Measurements from ENCODE around the gene TSBP1. TPM values are rescaled to one million over a fixed set of nuclear protein-coding genes. Genes with fewer than 3 reads are reported as not detected.
A peak's percentile ranks its signal among the peaks of the same experiment; 100 is the strongest.

TSBP1 gene
- total and polyA plus RNA-seq, 2 of the 8 experiments (the other 6 are each of a cell fraction or from before 2014, with no cell fraction given): not detected

DNA sequence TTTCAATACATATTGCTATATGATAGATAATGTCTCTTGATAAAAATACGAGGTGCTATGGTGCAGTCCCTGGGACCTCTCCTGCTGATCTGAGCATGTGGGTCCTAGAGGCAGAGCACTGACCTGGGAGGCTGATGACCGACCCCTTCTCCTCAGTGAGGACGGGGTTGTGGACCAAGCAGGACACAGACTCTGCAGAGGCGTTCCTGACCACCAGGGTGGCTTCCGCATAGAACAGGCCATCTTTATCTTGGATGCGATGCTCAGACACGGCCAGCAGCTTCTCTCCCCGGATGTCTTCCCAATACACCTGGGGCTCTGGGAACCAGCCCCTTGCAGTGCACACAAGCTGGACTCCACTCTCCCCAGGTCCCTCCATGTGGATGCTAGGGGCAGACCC is 31.1 kb upstream of the TSBP1 start:
- H2BK120ac ChIP-seq (replicated peaks; ENCODE audit: low read depth, low read length): no peak overlapping the region
- ChIA-PET CTCF (ENCODE audit: partially characterized antibody) (interaction anchor here (0.6 to 4.6 kb wide), 5 partner anchors 10 to 392 kb away, joined by 3 to 43 read pairs (median 4); no protein-coding TSS in a partner anchor), POLR2A (ENCODE audit: partially characterized antibody) (no interaction called here)
- no peak overlapping the region for H3K18ac ChIP-seq (ENCODE audit: extremely low read depth, low read length)
- no peak overlapping the region for H3K4ac ChIP-seq (replicated peaks; ENCODE audit: insufficient read length, low read depth, low read length)
- H4K5ac ChIP-seq (ENCODE audit: insufficient read length, low read depth, low read length): no peak overlapping the region
- no peaks in the 10 kb centered on the region for H3K27me3 ChIP-seq (replicated peaks in 1 of 4; ENCODE audit: control insufficient read depth in 3 of 4, extremely low read depth in 1 of 4, insufficient read depth in 3 of 4, low read length in 3 of 4)
- H3K14ac ChIP-seq (ENCODE audit: insufficient read length): no peak overlapping the region
- DNase-seq (ENCODE audit: low read depth in 1 of 2, low spot score in 2 of 2) (no peak), FAIRE-seq (no peak)
- no peaks in the 10 kb centered on the region for H3K79me1 ChIP-seq (ENCODE audit: low read depth, low read length)
- no peak overlapping the region for H2AFZ ChIP-seq (ENCODE audit: low read length)
- H3K23ac ChIP-seq (ENCODE audit: insufficient read length): no peak overlapping the region
- no peaks in the 10 kb centered on the region for H3K9me3 ChIP-seq (ENCODE audit: insufficient read depth in 2 of 2, low read depth in 1 of 2, low read length in 1 of 2)
- H3K79me2 ChIP-seq (ENCODE audit: control insufficient read depth in 1 of 2, insufficient read depth in 2 of 2, low read length in 2 of 2): no peaks in the 10 kb centered on the region
- H2AK5ac ChIP-seq (ENCODE audit: low read depth, low read length): no peak overlapping the region
- H3K9ac ChIP-seq (replicated peaks in 1 of 4; ENCODE audit: extremely low read depth in 1 of 4, low read depth in 3 of 4, low read length in 3 of 4): no peak overlapping the region
- no peak overlapping the region for H3K4me3 ChIP-seq (ENCODE audit: extremely low read depth in 1 of 4, insufficient read depth in 2 of 4, low read depth in 3 of 4, low read length in 4 of 4)
- H4K91ac ChIP-seq (replicated peaks; ENCODE audit: insufficient read length, low read length): no peak overlapping the region
- H3K4me1 ChIP-seq (replicated peaks in 1 of 4; ENCODE audit: control insufficient read depth in 3 of 4, insufficient read depth in 4 of 4, low read length in 3 of 4): peaks cover 0 to 6% (median 2%) of the 10 kb centered on the region in 4 experiments; a peak in 3 of 7 replicates
- no peak overlapping the region for H3K4me2 ChIP-seq (ENCODE audit: insufficient read depth in 1 of 2, low read depth in 2 of 2, low read length in 2 of 2)
- H2BK20ac ChIP-seq (ENCODE audit: low read length): 0 out of 2 replicates have a peak overlapping the region, but pooled peaks have one; percentile 48
- no peaks in the 10 kb centered on the region for H3K23me2 ChIP-seq (ENCODE audit: low read depth, low read length)
- 87% methylated on average over 8 of the region's 8 CpGs; no CpG with 5 or more reads in 1 of the 2 experiments for WGBS, 2 experiments (ENCODE audit: extremely low coverage in 1 of 2, insufficient coverage in 1 of 2, insufficient read length in 1 of 2, insufficient replicate concordance in 2 of 2, low coverage in 1 of 2, low lambda C conversion rate in 2 of 2, missing lambda C conversion rate in 1 of 2)
- no peak overlapping the region for H2BK12ac ChIP-seq (ENCODE audit: low read depth, low read length)
- H3K27ac ChIP-seq (ENCODE audit: low read depth, low read length): no peak overlapping the region
- no peaks in the 10 kb centered on the region for H3K36me3 ChIP-seq (ENCODE audit: control insufficient read depth in 2 of 4, insufficient read depth in 4 of 4, low read length in 3 of 4)
- TF ChIP-seq CEBPB (IDR thresholded peaks at IDR 0.05; ENCODE audit: low read depth, low read length) (no peak), CTCF (IDR thresholded peaks at IDR 0.05; ENCODE audit: control extremely low read depth in 1 of 3, insufficient read depth in 1 of 3, low read depth in 1 of 3, low read length in 3 of 3) (peak; percentile 1 to 23 (median 10); a peak in 3 of 4 replicates)
- no peaks in the 10 kb centered on the region for H4K20me1 ChIP-seq (replicated peaks in 1 of 2; ENCODE audit: control insufficient read depth in 1 of 2, insufficient read depth in 2 of 2, low read length in 2 of 2)
- no peak overlapping the region for H2BK5ac ChIP-seq (ENCODE audit: low read depth, low read length)
- peak overlapping the region; percentile 45 for H4K8ac ChIP-seq (ENCODE audit: extremely low read depth, insufficient read depth, low read length)
- no peak overlapping the region for H2BK15ac ChIP-seq (ENCODE audit: low read length)
- no peak overlapping the region for H3K56ac ChIP-seq (replicated peaks; ENCODE audit: insufficient read length, low read depth, low read length)
